Panc1 (cell line): ENCODE data around the gene AK8.

Experiments
- CTCF ChIP-seq: fragments of 450-650 bp; IDR thresholded peaks from 2 replicates; pipeline ENCODE4 v1.5.1; 2017; ENCODE audit warnings: mild to moderate bottlenecking
- POLR2AphosphoS5 ChIP-seq: IDR thresholded peaks from 2 replicates; pipeline ENCODE4 v1.6.1; 2012; ENCODE audit warnings: mild to moderate bottlenecking, low read depth, low read length, moderate library complexity
- REST ChIP-seq, 2 experiments: IDR thresholded peaks; 2 replicates each; pipeline ENCODE4 v1.6.1; 2011 to 2012; ENCODE audit warnings: low read depth in 2 of 2, control low read depth in 1 of 2, low read length in 1 of 2, mild to moderate bottlenecking in 1 of 2, moderate library complexity in 1 of 2; ENCODE audit not compliant: insufficient read depth in 1 of 2
- SIN3A ChIP-seq: IDR thresholded peaks from 2 replicates; pipeline ENCODE4 v1.6.1; 2012; ENCODE audit warnings: low read depth, mild to moderate bottlenecking, low read length, moderate library complexity, borderline replicate concordance; ENCODE audit not compliant: insufficient read depth
- TCF7L2 ChIP-seq: IDR thresholded peaks from 2 replicates; pipeline ENCODE4 v1.6.1; 2011; ENCODE audit warnings: mild to moderate bottlenecking, low read depth, low read length, inconsistent platforms

- TF ChIP-seq REST (IDR thresholded peaks at IDR 0.05; ENCODE audit: insufficient read depth in 1 of 2, low read depth in 2 of 2, low read length in 1 of 2) (no peak), CTCF (peak; percentile 87), POLR2AphosphoS5 (no peak), TCF7L2 (no peak), SIN3A (no peak)
These were observed 24.1 kb upstream of the AK8 start for GRCh38 chr9:132901858-132902831.
